ENCODE results near the gene STK17B. TPM values are rescaled to one million over a fixed set of nuclear protein-coding genes. Genes with fewer than 3 reads are reported as not detected.

Gene STK17B
- total RNA-seq, 3 donors from 2014 or later (not counting 1 experiment from before 2014, with no cell fraction given): 295 to 390 (median 380) TPM

GRCh38 chr2:196117214-196117705, 54.1 kb downstream of the STK17B start:
- WGBS (ENCODE audit: insufficient coverage): 100% methylated on average over 2 of the region's 4 CpGs
- TF ChIP-seq, protein P1, sequence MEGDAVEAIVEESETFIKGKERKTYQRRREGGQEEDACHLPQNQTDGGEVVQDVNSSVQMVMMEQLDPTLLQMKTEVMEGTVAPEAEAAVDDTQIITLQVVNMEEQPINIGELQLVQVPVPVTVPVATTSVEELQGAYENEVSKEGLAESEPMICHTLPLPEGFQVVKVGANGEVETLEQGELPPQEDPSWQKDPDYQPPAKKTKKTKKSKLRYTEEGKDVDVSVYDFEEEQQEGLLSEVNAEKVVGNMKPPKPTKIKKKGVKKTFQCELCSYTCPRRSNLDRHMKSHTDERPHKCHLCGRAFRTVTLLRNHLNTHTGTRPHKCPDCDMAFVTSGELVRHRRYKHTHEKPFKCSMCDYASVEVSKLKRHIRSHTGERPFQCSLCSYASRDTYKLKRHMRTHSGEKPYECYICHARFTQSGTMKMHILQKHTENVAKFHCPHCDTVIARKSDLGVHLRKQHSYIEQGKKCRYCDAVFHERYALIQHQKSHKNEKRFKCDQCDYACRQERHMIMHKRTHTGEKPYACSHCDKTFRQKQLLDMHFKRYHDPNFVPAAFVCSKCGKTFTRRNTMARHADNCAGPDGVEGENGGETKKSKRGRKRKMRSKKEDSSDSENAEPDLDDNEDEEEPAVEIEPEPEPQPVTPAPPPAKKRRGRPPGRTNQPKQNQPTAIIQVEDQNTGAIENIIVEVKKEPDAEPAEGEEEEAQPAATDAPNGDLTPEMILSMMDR (IDR thresholded peaks at IDR 0.05): no peak
- no peak overlapping the region for H3K27ac ChIP-seq (ENCODE audit: low read length)
- Mint-ChIP-seq H3K4me3 (no peak overlapping the region), H3K9me3 (no peaks in the 10 kb centered on the region), H3K27ac (no peak overlapping the region), H3K36me3 (no peaks in the 10 kb centered on the region), H3K4me1 (peaks cover 0 to 7% of the 10 kb centered on the region in 2 donors), H3K27me3 (ENCODE audit: low read depth in 2 of 2) (no peaks in the 10 kb centered on the region)
- no peaks in the 10 kb centered on the region for H3K27me3 ChIP-seq (ENCODE audit: control insufficient read depth, insufficient read depth, low read length)
- no peaks in the 10 kb centered on the region for H3K4me1 ChIP-seq (ENCODE audit: control insufficient read depth, insufficient read depth, low read length)
- no peaks in the 10 kb centered on the region for H3K9me3 ChIP-seq (ENCODE audit: control insufficient read depth, insufficient read depth, low read length)
- DNase-seq (no peak), ATAC-seq (no peak)
- H3K4me3 ChIP-seq (ENCODE audit: low read length): no peak overlapping the region
- H3K36me3 ChIP-seq (ENCODE audit: control insufficient read depth, insufficient read depth, low read length): no peaks in the 10 kb centered on the region
- intact Hi-C loops (cut with micrococcal nuclease): no loop called here

- H3K27me3 ChIP-seq (ENCODE audit: control insufficient read depth, insufficient read depth, low read length): peaks cover 2% of the 10 kb centered on the region
- H3K27me3 Mint-ChIP-seq (ENCODE audit: low read depth in 2 of 2): no peaks in the 10 kb centered on the region
- WGBS (ENCODE audit: insufficient coverage): 64% methylated on average over 6 of the region's 7 CpGs
- no peaks in the 10 kb centered on the region for H3K9me3 Mint-ChIP-seq
- H3K4me1 ChIP-seq (ENCODE audit: control insufficient read depth, insufficient read depth, low read length): no peaks in the 10 kb centered on the region
- H3K4me3 Mint-ChIP-seq: no peak overlapping the region
- no peaks in the 10 kb centered on the region for H3K36me3 ChIP-seq (ENCODE audit: control insufficient read depth, insufficient read depth, low read length)
- TF ChIP-seq, protein P1 (IDR thresholded peaks at IDR 0.05): no peak
- intact Hi-C loops (cut with micrococcal nuclease): no loop called here
- H3K4me3 ChIP-seq (ENCODE audit: low read length): no peak overlapping the region
- H3K27ac ChIP-seq (ENCODE audit: low read length): no peak overlapping the region
- no peak for DNase-seq
- no peak overlapping the region for H3K27ac Mint-ChIP-seq
- ATAC-seq: no peak
- H3K9me3 ChIP-seq (ENCODE audit: control insufficient read depth, insufficient read depth, low read length): no peaks in the 10 kb centered on the region
- peaks cover 0 to 7% of the 10 kb centered on the region in 2 donors for H3K4me1 Mint-ChIP-seq
- H3K36me3 Mint-ChIP-seq: no peaks in the 10 kb centered on the region
Measured at GRCh38 chr2:196113061-196113974, 58.1 kb downstream of the STK17B start.

GRCh38 chr2:196112418-196113034, 58.9 kb downstream of the STK17B start:
- peaks cover 2% of the 10 kb centered on the region for H3K27me3 ChIP-seq (ENCODE audit: control insufficient read depth, insufficient read depth, low read length)
- H3K27ac Mint-ChIP-seq: no peak overlapping the region
- TF ChIP-seq, protein P1 (IDR thresholded peaks at IDR 0.05): no peak
- H3K27ac ChIP-seq (ENCODE audit: low read length): no peak overlapping the region
- DNase-seq: no peak
- H3K4me3 Mint-ChIP-seq: no peak overlapping the region
- H3K4me1 Mint-ChIP-seq: peaks cover 0 to 7% of the 10 kb centered on the region in 2 donors
- H3K36me3 Mint-ChIP-seq: no peaks in the 10 kb centered on the region
- no peaks in the 10 kb centered on the region for H3K9me3 ChIP-seq (ENCODE audit: control insufficient read depth, insufficient read depth, low read length)
- no peak overlapping the region for H3K4me3 ChIP-seq (ENCODE audit: low read length)
- 89% methylated on average over 4 of the region's 5 CpGs for WGBS (ENCODE audit: insufficient coverage)
- H3K36me3 ChIP-seq (ENCODE audit: control insufficient read depth, insufficient read depth, low read length): no peaks in the 10 kb centered on the region
- ATAC-seq: no peak
- intact Hi-C loops (cut with micrococcal nuclease): no loop called here
- H3K27me3 Mint-ChIP-seq (ENCODE audit: low read depth in 2 of 2): no peaks in the 10 kb centered on the region
- H3K9me3 Mint-ChIP-seq: no peaks in the 10 kb centered on the region
- no peaks in the 10 kb centered on the region for H3K4me1 ChIP-seq (ENCODE audit: control insufficient read depth, insufficient read depth, low read length)
